T-cell (primary cell): ENCODE data around the gene MSTN. TPM values are rescaled to one million over a fixed set of nuclear protein-coding genes. Genes with fewer than 3 reads are reported as not detected.

ENCODE experiments used
- ATAC-seq, 4 experiments: fragments of 200-7000 bp in 3 of 4; fragments of 150-1000 bp in 1 of 4; cut with Tn5 transposase; replicated peaks in 1 of 4; 1 replicate in 3 of 4; 2 replicates in 1 of 4; pipeline ENCODE4 v1.10.0; 2021; ENCODE audit warnings: moderate library complexity in 3 of 4, mild to moderate bottlenecking in 2 of 4, moderate number of reproducible peaks in 1 of 4
- CTCF ChIA-PET, 2 donors: fragments of 300-600 bp; sonication (Branson Sonifier 250); formaldehyde crosslinking; loops; one replicate each; lab custom pipeline; 2022; ENCODE audit warnings: antibody characterized with exemption in 2 of 2; lab: Charles Lee
- POLR2A ChIA-PET, 2 donors: fragments of 300-600 bp; sonication (Branson Sonifier 250); formaldehyde crosslinking; loops; one replicate each; lab custom pipeline; 2022; ENCODE audit warnings: antibody characterized with exemption in 2 of 2; lab: Charles Lee
- DNase-seq, 35 experiments: peaks; one replicate each; pipeline versions ENCODE4 v3.0.0 to v3.0.0-alpha.2; 2013 to 2023
- H3K27ac ChIP-seq: one replicate; pipeline ENCODE4 v1.5.1; 2013; ENCODE audit warnings: low read length
- H3K27me3 ChIP-seq, 2 experiments: replicated peaks in 1 of 2; 1 replicate in 1 of 2; 2 replicates in 1 of 2; pipeline versions ENCODE4 v1.6.1 to v1.7.0; 2013; ENCODE audit warnings: low read length in 1 of 2, mixed read lengths in 1 of 2; ENCODE audit not compliant: control insufficient read depth in 2 of 2, insufficient read depth in 2 of 2; ENCODE audit errors: extremely low read depth in 1 of 2
- H3K36me3 ChIP-seq, 2 donors: 1 replicate in 1 of 2; 2 replicates in 1 of 2; pipeline versions ENCODE4 v1.6.1 to v1.7.0; 2013; ENCODE audit warnings: low read length in 1 of 2; ENCODE audit not compliant: control insufficient read depth in 2 of 2, insufficient read depth in 1 of 2; ENCODE audit errors: extremely low read depth in 1 of 2
- H3K4me1 ChIP-seq, 2 experiments: 1 replicate in 1 of 2; 2 replicates in 1 of 2; pipeline versions ENCODE4 v1.6.1 to v1.7.0; 2013; ENCODE audit warnings: low read length in 2 of 2, mixed read lengths in 1 of 2; ENCODE audit not compliant: insufficient read depth in 2 of 2, control insufficient read depth in 1 of 2; ENCODE audit errors: extremely low read depth in 1 of 2
- H3K4me3 ChIP-seq, 2 donors: 1 replicate in 1 of 2; 2 replicates in 1 of 2; pipeline versions ENCODE4 v1.5.1 to v1.7.0; 2013; ENCODE audit warnings: mild to moderate bottlenecking in 2 of 2, low read length in 1 of 2, moderate library complexity in 1 of 2; ENCODE audit not compliant: control insufficient read depth in 1 of 2; ENCODE audit errors: extremely low read depth in 1 of 2
- H3K9me3 ChIP-seq: 2 replicates; pipeline ENCODE4 v1.7.0; 2013
- H3K27ac Mint-ChIP-seq, 2 donors: one replicate each; pipeline ENCODE4 v1.8.0; 2020 to 2021; ENCODE audit warnings: mild to moderate bottlenecking in 2 of 2, mixed read lengths in 2 of 2
- H3K27me3 Mint-ChIP-seq, 2 donors: one replicate each; pipeline ENCODE4 v1.8.0; 2021 to 2022; ENCODE audit warnings: mixed read lengths in 2 of 2
- H3K36me3 Mint-ChIP-seq: one replicate; pipeline ENCODE4 v1.8.0; 2021; ENCODE audit warnings: mixed read lengths
- H3K4me1 Mint-ChIP-seq, 3 donors: one replicate each; pipeline ENCODE4 v1.8.0; 2020 to 2022; ENCODE audit warnings: mixed read lengths in 3 of 3, mild to moderate bottlenecking in 1 of 3
- H3K4me3 Mint-ChIP-seq, 3 donors: one replicate each; pipeline ENCODE4 v1.8.0; 2020 to 2022; ENCODE audit warnings: mild to moderate bottlenecking in 3 of 3, mixed read lengths in 3 of 3, moderate library complexity in 3 of 3
- H3K9me3 Mint-ChIP-seq, 3 donors: one replicate each; pipeline ENCODE4 v1.8.0; 2020 to 2022; ENCODE audit warnings: mixed read lengths in 3 of 3
- WGBS: methylation state at CpG from one replicate; pipeline ENCODE4 v1.1.5; 2013; ENCODE audit warnings: missing lambda C conversion rate; ENCODE audit not compliant: insufficient coverage; 5-methylcytosine and 5-hydroxymethylcytosine counted together
- total RNA-seq, 35 experiments: library from RNA in 6 of 35; stranded (reverse) in 6 of 35; fragments of 120-200 nt in 1 of 35; gene quantifications; one replicate each; pipeline versions ENCODE4 v1.2.1 to v1.2.4 and lab custom pipeline; 2013 to 2026

The MSTN gene
- total RNA-seq, 5 donors from 2014 or later (not counting 1 experiment from before 2014, with no cell fraction given): not detected

DNA sequence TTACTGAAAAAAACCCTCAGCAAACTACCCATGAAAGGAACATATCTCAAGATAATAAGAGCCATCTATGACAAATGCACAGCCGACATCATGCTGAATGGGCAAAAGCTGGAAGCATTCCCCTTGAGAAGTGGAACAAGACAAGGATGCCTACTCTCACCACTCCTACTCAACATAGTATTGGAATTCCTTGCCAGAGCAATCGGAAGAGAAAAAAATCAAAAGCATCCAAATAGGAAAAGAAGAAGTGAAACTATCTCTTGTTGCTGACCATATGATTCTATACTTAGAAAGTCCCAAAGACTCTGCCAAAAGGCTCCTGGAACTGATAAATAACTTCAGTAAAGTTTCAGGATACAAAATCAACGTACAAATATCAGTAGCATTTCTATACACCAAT is 40.6 kb upstream of the MSTN start:
- H3K27ac ChIP-seq: no peak overlapping the region
- H3K4me1 ChIP-seq: no peaks in the 10 kb centered on the region
- peaks cover 0 to 4% of the 10 kb centered on the region in 2 experiments for H3K27me3 ChIP-seq
- CTCF ChIA-PET: no interaction called here
- Mint-ChIP-seq H3K27me3 (peaks cover 9 to 10% of the 10 kb centered on the region in 2 donors), H3K9me3 (peaks cover 3 to 9% (median 8%) of the 10 kb centered on the region in 3 donors), H3K36me3 (no peaks in the 10 kb centered on the region), H3K4me3 (no peak overlapping the region), H3K27ac (no peak overlapping the region), H3K4me1 (no peaks in the 10 kb centered on the region)
- H3K9me3 ChIP-seq: no peaks in the 10 kb centered on the region
- DNase-seq: no peak
- no peaks in the 10 kb centered on the region for H3K36me3 ChIP-seq
- ATAC-seq: no peak
- H3K4me3 ChIP-seq: no peak overlapping the region
- POLR2A ChIA-PET: no interaction called here
- WGBS: 73% methylated on average over 2 of the region's 3 CpGs

DNA sequence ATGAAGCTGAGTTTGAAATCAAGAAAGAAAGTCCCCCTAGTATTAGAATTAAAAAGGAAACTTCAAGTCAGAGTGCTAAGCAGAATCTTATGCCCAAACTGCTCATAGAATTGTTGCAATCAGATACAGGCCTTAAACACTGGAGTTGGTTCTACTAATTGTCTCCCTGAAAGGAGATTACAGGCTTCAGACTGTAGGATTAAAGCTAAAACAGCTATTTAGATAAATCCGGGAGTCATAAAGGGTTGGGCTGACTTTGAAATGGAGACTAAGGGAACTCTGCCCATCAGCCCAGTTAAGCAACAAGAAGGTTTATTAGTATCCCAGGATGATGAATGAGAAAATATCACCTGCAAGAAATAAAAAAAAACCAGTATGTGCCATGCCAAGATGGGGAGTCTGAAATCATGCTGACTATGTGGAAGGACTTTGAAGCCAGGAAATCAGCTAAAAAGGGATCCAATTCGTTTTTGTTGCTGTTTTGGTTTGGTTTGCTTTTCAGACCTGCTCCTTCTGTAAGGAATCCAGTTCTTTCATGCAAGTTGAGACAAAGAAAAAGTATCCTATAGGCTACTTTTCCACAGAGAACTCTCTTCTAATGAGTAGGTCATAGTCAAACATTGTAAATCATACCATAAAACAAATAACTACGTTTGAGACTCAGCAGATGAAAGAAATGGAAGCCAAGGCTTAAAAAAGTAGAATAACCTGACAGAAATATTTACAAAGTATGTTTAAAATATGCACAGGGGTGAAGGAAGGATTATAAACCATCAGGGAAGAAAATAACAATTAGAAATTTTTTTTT is 37.6 kb upstream of the MSTN start:
- no peak overlapping the region for H3K4me3 ChIP-seq
- ATAC-seq (no peak), DNase-seq (no peak)
- Mint-ChIP-seq H3K36me3 (no peaks in the 10 kb centered on the region), H3K4me1 (no peaks in the 10 kb centered on the region), H3K9me3 (peaks cover 3 to 9% (median 8%) of the 10 kb centered on the region in 3 donors), H3K4me3 (no peak overlapping the region), H3K27ac (no peak overlapping the region), H3K27me3 (peaks cover 9 to 10% of the 10 kb centered on the region in 2 donors)
- H3K9me3 ChIP-seq: no peaks in the 10 kb centered on the region
- H3K4me1 ChIP-seq: no peaks in the 10 kb centered on the region
- H3K27ac ChIP-seq: no peak overlapping the region
- WGBS: 67% methylated on average over 1 of the region's 3 CpGs
- ChIA-PET CTCF (interaction anchor here (0.6 to 1.0 kb wide), 3 partner anchors 11 to 95 kb away, joined by 3 read pairs; no protein-coding TSS in a partner anchor), POLR2A (no interaction called here)
- no peaks in the 10 kb centered on the region for H3K36me3 ChIP-seq
- peaks cover 0 to 4% of the 10 kb centered on the region in 2 experiments for H3K27me3 ChIP-seq

DNA sequence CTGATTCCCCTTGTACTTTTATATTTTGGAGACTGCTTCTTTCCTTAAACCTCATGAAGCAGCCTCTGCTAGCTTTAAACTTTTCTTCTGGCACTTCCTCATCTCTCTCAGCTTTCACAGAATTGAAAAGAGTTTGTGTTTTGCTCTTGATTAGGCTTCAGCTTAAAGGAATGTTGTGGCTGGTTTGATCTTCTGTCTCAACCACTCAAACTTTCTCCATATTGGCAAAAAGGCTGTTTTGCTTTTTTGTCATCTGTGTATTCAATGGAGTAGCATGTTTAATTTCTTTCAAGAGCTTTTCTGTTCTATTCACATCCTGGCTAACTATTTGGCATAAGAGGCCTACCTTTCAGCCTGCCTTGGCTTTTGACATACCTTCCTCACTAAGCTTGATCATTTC is 36.3 kb upstream of the MSTN start:
- DNase-seq (no peak), ATAC-seq (no peak)
- no peaks in the 10 kb centered on the region for H3K9me3 ChIP-seq
- no peak overlapping the region for H3K4me3 ChIP-seq
- no peaks in the 10 kb centered on the region for H3K4me1 Mint-ChIP-seq
- H3K36me3 Mint-ChIP-seq: no peaks in the 10 kb centered on the region
- no peak overlapping the region for H3K4me3 Mint-ChIP-seq
- no peaks in the 10 kb centered on the region for H3K4me1 ChIP-seq
- ChIA-PET POLR2A (no interaction called here), CTCF (interaction anchor here in 1 of 2 donors (0.6 kb wide), 1 partner anchor 73 kb away, joined by 3 read pairs; no protein-coding TSS in a partner anchor)
- no peak overlapping the region for H3K27ac ChIP-seq
- H3K27me3 ChIP-seq: peaks cover 0 to 4% of the 10 kb centered on the region in 2 experiments
- H3K27ac Mint-ChIP-seq: no peak overlapping the region
- peaks cover 3 to 9% (median 8%) of the 10 kb centered on the region in 3 donors for H3K9me3 Mint-ChIP-seq
- no peaks in the 10 kb centered on the region for H3K36me3 ChIP-seq
- peaks cover 9 to 10% of the 10 kb centered on the region in 2 donors for H3K27me3 Mint-ChIP-seq

DNA sequence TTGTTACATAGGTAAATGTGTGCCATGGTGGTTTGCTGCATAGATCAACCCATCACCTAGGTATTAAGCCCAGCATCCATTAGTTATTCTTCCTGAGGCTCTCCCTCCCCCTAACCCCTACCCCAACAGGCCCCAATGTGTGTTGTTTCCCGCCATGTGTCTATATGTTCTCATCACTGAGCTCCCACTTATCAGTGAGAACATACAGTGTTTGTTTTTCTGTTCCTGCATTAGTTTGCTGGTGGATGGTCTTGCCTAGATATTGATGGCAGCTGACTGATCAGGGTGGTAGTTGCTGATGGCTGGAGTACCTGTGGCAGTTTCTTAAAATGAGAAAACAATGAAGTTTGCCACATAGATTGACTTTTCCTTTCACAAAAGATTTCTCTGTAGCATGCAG is 34.6 kb upstream of the MSTN start:
- H3K36me3 ChIP-seq: no peaks in the 10 kb centered on the region
- H3K4me3 ChIP-seq: no peak overlapping the region
- H3K9me3 ChIP-seq: no peaks in the 10 kb centered on the region
- DNase-seq (no peak), ATAC-seq (no peak)
- 100% methylated on average over 1 of the region's 1 CpG for WGBS
- CTCF ChIA-PET: interaction anchor here in 1 of 2 donors (1.5 kb wide), 1 partner anchor 8 kb away, joined by 5 read pairs; no protein-coding TSS in a partner anchor
- Mint-ChIP-seq H3K9me3 (peaks cover 3 to 5% (median 4%) of the 10 kb centered on the region in 3 donors), H3K36me3 (no peaks in the 10 kb centered on the region), H3K27ac (no peak overlapping the region), H3K4me1 (no peaks in the 10 kb centered on the region), H3K27me3 (peaks cover 4 to 7% of the 10 kb centered on the region in 2 donors), H3K4me3 (no peak overlapping the region)
- peaks cover 0 to 4% of the 10 kb centered on the region in 2 experiments for H3K27me3 ChIP-seq
- H3K27ac ChIP-seq: no peak overlapping the region
- no peaks in the 10 kb centered on the region for H3K4me1 ChIP-seq
- POLR2A ChIA-PET: no interaction called here

DNA sequence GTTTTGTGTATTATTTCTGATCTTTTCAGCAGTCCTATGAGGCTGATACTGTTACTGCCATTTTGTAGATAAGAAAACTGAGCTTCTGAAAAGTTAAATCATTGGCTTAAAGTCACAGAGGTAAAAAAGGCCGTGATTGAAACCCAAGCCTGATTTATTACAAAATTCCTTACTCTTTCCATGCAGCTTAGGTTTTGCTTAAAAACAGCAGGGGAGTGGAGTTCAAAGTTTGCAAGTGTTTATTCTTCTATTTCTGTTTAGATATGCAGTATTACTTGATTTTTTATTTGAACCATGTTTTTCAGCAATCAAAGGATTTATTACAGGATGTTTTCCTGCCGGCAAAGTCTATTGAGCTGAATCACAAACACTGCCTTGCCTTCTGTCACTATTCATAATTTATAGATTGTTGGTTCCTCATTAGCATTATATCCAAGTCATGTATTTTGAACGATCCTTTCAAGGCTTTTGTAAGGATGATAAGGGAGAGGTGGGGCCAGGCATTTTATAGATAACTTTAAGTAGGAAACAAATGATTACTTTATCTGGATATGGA is 31.9 kb upstream of the MSTN start:
- CTCF ChIA-PET: interaction anchor here in 1 of 2 donors (0.6 kb wide), 2 partner anchors 11 to 756 kb away, joined by 3 read pairs; no protein-coding TSS in a partner anchor

DNA sequence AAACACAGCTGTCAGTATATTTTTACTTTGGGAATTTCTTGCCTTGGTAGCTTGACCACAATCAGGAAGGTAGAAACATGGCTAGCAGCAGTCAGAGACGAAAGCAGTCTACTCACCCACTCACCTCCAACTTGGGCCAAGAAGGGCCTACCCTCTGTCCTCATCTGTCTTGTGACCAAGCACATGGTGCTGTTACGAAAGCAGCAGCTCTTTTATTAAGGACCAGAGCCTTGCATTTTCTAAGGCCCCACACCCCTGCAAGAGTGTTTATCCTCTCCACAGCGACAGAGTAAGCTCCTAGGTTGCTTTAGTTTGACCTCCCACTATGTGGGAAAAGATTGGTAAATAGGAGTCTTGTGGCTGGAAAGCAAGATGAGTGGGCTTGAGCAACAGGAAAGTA is 31.3 kb upstream of the MSTN start:
- no peaks in the 10 kb centered on the region for H3K36me3 Mint-ChIP-seq
- H3K9me3 Mint-ChIP-seq: no peaks in the 10 kb centered on the region
- H3K9me3 ChIP-seq: no peaks in the 10 kb centered on the region
- DNase-seq (no peak), ATAC-seq (no peak)
- no peak overlapping the region for H3K4me3 Mint-ChIP-seq
- 93% methylated on average over 2 of the region's 3 CpGs for WGBS
- CTCF ChIA-PET: interaction anchor here (0.6 to 1.2 kb wide), 5 partner anchors 42 to 957 kb away, joined by 3 to 5 read pairs (median 3); no protein-coding TSS in a partner anchor
- no peaks in the 10 kb centered on the region for H3K27me3 ChIP-seq
- POLR2A ChIA-PET: no interaction called here
- no peaks in the 10 kb centered on the region for H3K4me1 Mint-ChIP-seq
- H3K27ac ChIP-seq: no peak overlapping the region
- H3K27me3 Mint-ChIP-seq: no peaks in the 10 kb centered on the region
- no peaks in the 10 kb centered on the region for H3K36me3 ChIP-seq
- H3K4me3 ChIP-seq: no peak overlapping the region
- no peak overlapping the region for H3K27ac Mint-ChIP-seq
- no peaks in the 10 kb centered on the region for H3K4me1 ChIP-seq

More for the DNA sequence above, 31.9 kb upstream of the MSTN start:
- Mint-ChIP-seq H3K4me3 (no peak overlapping the region), H3K9me3 (no peaks in the 10 kb centered on the region), H3K27ac (no peak overlapping the region), H3K27me3 (no peaks in the 10 kb centered on the region), H3K36me3 (no peaks in the 10 kb centered on the region), H3K4me1 (no peaks in the 10 kb centered on the region)
- POLR2A ChIA-PET: no interaction called here
- no peaks in the 10 kb centered on the region for H3K4me1 ChIP-seq
- no CpG with 5 or more reads among the region's 3 CpGs for WGBS
- H3K9me3 ChIP-seq: no peaks in the 10 kb centered on the region
- H3K27ac ChIP-seq: no peak overlapping the region
- no peak overlapping the region for H3K4me3 ChIP-seq
- ATAC-seq: no peak
- no peaks in the 10 kb centered on the region for H3K27me3 ChIP-seq
- no peaks in the 10 kb centered on the region for H3K36me3 ChIP-seq
- no peak for DNase-seq
